Cerebellar nuclear complex (tissue), 1 donor: ENCODE results near the gene TBC1D16.
A peak's percentile ranks its signal among the peaks of the same experiment; 100 is the strongest.
"Not testable (repeated sequence)": the region's sequence is repeated elsewhere in the genome, so short reads cannot be mapped to it uniquely, and the experiment has no call there.

Source experiments
- DNase-seq, 2 experiments: peaks; one replicate each; lab custom pipeline; 2025; lab: John Stamatoyannopoulos, UW

Gene TBC1D16

DNA sequence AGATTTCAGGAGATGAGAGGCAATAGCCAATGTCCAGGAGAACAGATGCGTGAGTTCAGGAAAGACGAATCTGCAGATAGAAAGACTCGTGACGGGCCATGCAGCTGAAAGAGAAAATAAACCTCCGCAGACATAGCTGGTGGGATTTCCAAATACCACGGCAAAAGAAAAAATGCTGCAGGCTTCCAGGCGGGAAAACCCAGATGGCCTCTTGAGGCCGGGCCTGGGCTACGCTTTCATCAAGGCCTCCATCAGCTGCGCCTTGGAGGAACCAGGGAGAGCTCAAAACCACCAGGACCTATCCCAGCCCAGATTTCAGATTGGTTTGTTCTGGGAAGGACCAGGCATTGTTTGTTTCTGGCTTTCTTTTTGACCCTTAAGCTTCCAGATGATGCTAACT is 17.4 kb upstream of the TBC1D16 start:
- DNase-seq, result no peak

DNA sequence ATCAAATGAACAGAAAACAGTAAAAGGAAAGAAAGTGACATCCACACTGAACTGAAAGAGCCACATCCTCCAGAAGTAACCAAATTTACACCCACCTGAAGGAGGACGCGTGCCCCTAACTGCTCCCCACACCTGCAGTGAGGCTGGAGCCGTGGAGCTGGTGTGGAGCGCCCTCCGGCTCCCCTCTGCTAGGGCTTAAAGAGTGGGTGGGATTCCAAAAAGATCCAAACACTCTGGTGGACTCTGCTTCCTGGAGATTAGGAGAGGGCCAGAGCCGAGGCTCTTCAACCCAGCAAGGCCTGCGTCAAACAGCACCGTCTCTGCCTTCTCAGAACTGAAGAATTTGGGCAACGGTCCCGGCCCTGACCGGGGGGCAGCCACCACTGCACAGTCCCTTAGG is 16.0 kb upstream of the TBC1D16 start:
- no peak for DNase-seq

DNA sequence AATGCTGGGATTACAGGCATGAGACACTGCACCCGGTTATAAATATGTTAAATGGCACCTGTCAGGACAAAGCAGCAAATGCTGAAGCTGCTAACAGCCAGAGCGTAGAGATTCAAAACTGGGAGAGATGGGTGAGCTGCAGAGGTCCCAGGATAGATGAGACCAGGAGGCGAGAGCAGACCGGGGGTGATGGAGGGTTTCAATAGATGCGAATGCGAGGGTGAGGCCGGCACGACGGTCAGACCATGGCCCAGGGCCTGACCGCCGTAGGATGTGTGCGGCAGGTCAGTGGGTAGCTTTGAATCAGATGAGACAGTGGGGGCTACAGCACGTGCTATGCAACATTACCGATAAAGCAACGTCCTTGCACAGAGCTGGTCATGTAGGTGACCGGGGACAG is 15.0 kb upstream of the TBC1D16 start:
- no peak for DNase-seq

DNA sequence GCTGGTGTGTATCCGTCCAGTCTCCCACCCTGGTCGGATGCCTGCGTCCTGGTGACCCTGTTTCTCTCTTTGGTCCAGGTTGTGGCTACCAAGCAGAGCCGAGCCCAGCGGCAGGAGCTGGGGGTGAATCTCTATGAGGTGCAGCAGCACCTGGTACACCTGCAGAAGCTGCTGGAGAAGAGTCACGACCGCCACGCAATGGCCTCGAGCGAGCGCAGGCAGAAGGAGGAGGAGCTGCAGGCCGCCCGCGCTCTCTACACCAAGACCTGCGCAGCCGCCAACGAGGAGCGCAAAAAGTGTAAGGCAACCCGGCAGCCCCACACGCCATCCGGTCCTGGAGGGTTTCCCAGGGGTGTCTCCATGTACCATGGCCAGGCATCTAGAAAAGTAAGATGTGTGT is 14.3 kb upstream of the TBC1D16 start:
- DNase-seq, result no peak

DNA sequence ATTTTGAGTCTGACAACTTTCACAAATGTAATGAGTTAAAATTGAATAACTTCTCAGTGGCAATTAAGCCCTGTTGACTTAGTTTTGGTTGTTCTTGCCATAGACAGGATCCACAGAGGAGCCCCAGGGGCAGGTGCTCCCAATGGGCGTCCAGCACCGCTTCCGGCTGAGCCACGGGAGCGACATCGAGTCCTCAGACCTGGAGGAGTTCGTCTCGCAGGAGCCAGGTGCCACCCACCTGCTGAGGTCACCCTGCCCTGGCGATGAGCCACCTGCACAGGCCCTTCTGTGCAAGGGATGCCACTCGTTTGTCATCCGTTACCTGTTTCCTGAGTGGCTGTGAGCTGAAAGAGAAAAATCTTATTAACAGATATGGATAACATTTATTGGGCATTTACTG is 11.5 kb upstream of the TBC1D16 start:
- DNase-seq, result no peak

DNA sequence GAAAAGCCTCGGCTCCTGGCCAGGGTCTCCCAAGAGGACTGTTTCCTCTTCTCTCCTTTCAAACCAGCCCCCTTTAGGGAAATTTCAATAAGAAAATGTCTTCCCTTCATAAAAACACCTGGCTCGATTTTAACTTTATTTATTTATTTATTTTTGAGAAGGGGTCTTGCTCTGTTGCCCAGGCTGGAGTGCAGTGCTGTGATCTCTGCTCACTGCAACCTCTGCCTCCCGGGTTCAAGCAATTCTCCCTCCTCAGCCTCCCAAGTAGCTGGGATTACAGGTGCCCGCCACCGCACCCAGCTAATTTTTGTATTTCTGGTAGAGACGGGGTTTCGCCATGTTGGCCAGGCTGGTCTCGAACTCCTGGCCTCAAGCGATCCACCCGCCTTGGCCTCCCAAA is 11.0 kb upstream of the TBC1D16 start:
- not testable (repeated sequence) for DNase-seq

DNA sequence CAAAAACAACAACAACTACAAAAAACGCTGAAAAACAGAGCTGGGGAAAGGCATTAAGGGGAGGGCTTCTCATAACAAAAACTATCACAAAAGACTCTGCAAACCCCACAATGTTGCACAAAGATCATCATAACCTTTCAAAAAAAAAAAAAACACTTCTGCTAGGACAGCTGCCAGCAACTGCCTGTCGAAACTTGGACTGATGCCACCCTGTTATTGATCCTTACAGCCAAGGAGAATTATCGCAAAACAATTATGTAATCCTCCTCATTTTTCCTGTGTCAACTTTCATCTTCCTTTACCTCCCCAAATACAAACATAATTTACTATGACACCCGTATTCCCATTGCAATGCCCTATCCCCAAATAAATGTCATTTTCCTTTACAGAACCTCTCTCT is 10.0 kb upstream of the TBC1D16 start:
- DNase-seq, result no peak

DNA sequence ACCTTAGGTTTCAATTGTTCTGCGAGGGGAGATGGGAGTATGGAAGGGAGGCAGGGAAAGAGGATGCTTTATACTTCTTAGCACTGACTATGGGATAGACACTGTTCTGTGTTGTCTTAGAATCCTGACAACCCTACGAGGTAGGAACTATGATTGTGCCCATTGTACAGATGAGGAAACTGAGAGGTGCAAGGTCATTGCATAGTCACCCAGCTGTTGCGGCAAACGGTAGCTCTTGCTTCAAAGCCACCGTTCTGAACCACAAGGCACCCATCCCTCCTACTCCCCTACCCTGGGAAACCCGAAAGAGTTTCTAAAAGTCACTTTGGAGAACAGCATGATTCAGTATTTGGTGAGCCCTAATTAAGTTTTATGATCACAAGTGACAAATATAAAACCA is 8.3 kb upstream of the TBC1D16 start:
- no peak for DNase-seq

DNA sequence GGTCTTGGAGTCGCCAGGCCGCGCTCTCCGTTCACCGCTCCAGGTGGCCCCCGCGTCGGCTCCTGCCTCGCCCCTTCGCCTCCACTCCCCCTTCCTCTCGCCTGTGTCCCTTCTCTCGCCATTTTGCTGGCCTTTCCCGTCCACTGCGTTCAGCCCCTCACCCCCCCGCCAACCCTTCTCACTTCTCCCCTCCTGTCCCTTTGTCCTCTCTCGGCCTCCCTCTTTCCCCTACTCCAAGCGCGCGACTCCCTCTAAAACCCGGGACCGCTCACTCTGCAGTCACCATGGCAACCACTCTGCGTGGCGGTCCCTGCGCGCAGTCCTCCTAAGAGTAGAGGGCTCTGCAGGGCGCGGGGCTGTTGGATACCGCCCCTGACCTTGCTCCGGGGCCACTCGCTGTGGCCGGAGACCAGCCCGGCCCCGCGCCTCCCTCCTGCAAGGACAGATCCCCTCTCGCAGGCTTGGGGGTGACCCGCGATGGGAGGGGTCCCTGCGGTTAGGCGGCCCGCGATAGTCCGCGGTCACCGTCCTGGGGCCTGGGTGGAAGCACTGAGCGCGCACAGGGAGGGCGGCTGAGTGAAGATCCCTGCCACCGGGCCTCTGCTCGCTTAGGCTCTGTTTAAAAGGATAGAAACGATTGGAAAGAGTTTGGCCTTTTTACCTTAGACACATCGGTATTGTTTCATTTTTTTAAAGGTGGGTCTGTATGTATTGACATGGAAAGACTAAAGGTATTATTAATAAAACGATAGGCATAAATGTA is 1.2 kb upstream of the TBC1D16 start:
- DNase-seq, result no peak

DNA sequence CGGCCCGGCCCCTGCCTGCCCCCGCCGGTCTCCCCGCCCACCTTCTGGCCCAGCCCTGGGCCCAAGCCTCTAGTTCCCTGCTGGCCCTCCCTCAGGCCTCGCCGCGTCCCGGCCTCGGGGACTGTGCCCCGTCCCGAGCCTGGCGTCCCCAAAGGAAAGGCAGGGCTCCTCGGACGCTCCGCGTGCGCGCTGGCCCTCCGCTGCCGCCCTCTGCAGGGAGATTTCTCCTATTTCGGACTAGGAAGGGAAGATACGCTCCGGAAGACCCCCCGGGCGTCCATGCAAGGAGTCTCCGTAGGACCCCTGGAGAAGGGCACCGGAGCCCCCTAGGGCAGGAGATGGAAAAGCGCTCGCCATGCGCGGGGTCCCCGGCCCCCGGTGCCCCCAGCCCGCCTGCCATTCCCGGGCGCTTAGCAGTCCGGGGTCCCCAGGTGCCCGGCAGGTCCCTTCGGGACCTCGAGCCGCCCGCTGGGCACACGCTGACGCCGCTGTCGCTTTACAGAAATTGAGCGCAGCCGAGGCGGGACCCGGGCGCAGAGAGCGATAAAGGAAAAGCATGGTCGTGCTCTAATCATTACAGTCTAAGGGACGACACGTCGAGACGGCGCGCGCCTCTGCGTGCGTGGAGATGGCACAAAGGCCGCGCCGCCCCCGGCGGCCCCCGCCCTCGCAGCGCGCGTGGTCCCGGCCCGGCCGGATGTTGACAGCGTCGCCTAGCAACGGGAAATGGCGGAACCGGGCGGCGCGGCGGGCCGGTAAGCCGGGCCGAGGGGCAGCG is 454 bp upstream of the TBC1D16 start, which contains the start of gene CCDC40:
TSS of gene CCDC40 (plus strand) at position 706 of the 778 bp plus-strand sequence. CDS start at position 727, 21 bp downstream.
- DNase-seq, result no peak

DNA sequence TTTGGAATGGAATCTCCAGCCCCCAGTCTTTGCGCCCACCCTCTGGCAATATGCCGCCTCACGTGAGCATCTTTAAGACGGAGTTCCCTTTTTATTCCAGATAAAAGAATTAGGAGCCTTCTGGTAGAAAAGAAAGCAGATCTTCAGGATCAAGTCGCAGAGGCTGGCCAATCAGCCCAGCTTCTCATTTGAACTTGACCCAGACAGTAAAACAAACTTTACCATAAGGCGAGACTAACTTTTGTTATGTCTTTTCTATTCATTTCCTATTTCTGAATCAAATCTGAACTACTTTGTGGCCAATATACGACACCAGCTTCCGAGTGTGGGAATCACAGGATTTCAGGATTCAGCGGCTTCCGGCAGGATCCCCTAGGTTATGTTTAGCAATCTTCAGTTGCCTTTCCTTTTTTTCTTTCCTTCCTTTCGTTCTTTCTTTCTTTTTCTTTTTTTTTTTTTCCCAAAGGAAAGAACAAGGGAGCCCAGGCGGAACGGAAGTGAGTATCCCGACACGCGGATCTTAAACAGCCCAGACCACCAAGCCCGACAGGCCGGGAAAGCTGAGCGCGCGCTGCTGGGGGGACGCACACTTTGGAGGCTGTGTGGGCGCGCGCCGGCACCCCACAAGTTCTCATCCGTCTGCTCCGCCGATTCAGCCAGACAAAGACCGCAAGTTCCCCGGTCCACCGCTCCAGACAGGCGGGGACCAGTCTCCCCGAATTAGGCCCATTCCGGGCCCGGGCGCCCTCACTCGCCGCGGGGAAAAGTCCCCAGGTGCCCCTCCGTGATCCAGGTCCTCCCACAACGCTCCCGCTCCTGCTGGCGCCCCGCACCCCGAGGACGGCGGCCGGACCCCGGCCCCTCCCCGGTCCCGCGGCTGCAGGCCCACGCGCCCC is 633 bp downstream of the TBC1D16 start:
- DNase-seq, result no peak

DNA sequence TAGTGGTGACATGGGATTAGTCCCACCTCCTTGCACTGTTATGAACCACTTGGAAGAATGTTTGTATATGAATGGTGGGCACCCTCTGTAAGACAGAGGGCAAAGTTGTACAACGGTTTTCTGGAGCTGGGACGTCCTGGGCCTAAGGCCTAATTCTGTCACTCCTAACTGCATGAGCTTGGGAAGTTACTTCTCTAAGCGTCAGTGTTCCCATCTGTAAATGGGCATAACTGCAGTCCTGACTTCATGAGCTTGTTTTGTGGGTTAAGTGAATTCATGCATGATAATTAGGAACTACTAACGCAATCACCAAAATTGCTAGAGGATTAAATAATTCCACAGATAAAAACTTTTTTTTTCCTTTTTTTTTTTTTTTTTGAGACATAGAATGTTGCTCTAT is 1.8 kb downstream of the TBC1D16 start:
- DNase-seq, result no peak

DNA sequence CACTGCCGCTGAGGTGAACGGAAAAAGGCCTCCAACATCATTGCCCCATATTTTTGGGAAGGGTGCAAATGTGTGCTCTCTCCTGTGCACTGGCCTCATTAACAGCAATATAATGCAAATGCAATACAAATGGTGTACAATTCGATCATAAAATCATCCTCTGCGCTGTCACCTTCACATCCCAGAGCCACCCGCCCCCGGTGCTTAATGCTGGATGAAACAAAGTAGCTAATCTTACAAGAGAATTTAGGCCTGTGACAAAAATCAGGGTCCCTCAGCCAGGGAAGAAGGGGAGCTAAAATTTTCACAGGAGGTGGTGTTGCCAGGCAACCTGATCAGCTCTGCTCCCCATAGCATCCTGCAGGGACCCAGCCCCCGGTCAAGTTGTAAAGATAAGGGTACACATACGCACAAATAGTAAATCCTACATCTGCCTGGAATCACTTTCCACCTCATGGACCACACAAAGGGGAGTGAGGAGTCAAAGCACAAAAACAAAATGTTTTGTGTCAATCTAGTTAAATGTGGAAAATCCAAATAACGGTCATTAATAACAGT is 3.0 kb downstream of the TBC1D16 start:
- no peak for DNase-seq

DNA sequence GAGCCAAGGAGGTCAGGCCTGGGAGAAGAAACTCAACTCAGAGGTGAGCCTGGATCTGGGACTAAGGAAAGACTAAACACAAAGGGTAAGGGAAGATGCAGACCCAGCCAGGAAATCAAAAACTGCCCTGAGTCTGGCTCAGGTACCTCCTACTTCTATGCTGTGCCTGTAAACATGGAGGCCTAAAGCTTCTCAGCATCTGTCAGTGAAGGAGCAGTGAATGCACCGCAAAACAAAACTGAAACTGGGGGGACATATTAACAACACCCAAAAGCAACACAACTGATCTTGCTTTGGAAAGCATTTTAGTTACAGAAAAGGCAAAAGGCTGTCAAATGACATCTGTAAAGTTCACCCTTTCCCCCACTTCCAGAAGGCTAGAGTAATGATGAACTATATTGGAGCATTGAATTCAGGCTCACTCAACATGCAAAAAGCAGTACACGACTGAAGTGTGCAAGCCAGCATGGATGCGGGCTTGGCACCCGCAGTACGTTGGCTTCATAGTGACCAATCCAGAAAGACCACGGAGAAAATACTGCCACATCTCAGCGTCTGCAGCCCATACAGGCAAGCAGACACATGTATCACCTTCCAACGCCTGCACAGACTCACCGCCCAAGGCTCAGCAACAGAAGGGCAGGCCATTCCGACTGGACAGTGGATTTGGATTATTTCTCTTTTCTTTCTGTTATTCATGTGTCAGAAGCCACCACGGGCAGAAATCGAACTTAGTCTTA is 3.8 kb downstream of the TBC1D16 start:
- DNase-seq, result no peak

DNA sequence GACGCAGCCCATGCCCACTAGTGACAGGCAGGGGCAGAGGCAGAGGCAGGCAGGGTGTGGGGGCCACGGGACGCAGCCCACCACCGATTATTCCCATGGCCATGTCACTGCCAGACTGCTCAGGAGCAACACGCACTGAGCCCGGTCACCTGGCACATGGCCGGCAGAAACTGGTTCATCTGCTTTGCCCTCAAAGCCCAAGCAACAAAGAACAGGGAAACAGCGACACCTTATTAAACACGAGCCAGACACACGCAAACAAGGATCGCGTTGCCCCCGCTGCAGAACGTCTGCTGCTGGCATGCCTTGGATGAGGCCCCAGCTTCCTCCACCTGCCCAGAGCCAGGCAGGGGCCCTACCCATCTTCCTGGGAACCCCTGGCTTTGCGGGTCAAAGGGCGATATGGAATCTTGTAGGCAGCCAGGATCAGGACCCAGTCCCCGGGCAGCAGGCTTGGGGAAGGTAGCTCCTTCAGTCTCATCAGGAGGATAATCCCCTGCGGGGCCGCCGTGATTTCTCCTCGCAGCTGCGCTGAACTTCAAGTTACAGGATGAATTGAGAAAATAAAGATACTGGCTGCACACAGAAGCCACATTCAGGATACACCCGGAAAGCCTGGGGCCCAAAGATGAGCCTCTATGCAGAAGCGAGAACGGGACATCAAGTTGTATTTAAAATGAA is 4.8 kb downstream of the TBC1D16 start:
- peak; percentile 36 to 68 for DNase-seq

DNA sequence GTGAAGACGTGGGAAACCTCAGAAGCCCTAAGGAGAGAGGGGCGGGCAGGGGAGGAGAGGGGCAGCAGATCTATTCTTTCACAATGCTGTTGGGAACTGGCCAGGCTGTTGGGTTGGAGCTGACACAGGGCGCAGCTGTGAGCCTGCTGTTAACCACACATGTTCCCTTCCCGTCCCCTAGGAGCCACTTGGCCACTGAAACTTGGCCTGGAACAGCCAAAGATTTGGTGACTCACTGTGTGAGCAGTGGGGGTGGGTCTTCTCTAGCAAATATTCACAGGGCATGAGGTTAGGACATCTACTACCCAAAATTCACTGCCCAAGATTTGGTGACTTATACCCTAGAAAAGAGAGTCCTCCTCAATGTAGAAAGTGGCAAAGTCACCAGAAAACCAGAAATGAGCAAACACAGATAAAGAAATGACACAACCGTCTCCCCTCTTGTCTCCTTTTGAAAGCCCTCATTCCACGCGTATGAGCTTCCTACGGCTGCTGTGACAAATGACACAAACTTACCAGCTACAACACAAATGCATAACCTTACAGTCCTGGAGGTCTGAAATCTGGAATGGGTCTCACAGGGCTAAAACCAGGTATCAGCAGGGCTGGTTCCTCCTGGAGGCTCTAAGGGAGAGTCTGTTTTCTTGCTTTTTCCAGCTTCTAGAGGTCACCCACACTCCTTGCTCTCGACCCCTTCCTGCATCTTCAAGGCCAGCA is 6.3 kb downstream of the TBC1D16 start:
- DNase-seq, result no peak

DNA sequence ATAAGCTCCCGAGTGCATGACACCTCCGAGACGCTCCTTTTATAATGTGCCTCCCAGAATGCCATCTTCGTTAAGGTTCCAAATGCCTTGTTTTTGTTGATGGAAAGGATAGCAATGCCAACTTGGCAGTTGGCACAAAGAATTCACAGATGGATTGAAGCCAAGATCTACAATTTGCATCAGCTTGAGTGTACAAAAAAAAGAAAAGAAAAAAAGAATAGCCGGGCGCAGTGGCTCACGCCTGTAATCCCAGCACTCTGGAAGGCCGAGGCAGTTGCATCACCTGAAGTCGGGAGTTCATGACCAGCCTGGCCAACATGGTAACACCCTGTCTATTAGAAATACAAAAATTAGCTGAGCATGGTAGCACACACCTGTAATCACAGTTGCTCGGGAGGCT is 7.6 kb downstream of the TBC1D16 start:
- DNase-seq, result peak in 1 of 2 experiments; percentile 35

DNA sequence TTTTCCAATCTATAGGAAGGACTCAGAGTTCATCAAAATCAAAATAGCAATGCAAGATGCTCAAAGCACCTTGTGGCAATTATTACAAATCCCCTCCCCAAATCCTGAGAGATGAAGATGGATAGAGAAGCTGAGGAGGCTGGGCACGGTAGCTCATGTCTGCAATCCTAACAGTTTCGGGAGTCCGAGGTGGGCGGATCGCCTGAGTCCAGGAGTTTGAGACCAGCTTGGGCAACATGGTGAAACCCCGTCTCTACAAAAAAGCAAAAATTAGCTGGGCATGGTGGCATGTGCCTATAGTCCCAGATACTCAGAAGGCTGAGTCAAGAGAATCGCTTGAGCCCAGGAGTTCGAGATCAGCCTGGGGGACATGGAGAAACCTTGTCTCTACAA is 8.6 kb downstream of the TBC1D16 start:
- no peak for DNase-seq

DNA sequence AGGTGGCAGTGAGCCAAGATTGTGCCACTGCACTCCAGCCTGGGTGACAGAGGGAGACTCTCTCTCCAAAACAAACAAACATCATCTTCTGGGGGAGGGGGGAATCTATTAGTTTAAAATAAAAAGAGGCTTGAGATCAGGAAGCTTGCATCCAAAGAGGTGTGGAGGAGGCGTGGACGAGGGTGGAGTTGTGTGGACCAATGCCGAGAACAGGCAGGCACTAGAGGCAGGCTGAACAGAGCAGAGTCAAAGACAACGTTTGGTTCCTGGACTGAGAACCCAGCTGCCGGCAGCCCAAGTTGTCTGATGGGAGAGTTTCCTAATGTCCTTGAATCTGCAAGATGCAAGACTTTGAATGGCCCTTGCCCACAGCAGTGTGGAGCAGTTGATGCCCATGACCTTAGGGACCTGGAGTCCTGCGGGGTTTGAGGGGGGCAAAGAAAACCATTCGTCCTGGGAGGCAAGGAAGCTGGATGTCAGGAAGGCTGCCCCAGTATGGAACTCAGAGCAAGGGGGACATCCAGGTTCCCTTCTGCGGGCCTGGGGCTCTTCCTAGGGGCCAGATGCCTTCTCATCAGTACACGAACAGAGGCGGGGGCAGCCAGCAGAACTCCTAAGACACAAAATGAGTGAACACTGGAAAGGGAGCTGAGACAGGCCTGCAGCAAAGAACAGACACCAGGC is 9.2 kb downstream of the TBC1D16 start:
- no peak for DNase-seq

DNA sequence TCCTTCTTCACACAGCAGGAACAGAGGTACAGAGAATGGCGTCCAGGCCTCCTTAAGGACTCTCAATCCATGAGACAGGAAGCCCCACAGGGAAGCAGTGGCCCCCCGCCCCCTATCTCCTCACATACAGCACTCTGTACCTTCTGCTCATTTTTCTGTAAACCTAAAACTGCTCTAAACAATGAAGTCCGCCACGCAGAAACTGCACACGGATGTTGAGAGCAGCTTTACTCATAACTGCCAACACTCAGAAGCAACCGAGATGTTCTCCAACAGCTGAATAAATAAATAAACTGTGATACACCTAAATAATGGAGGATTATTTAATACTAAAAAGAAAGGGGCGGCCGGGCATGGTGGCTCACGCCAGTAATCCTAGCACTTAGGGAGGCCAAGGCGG is 9.9 kb downstream of the TBC1D16 start:
- no peak for DNase-seq
